ENCODE measurements around the gene CIZ1.

DNA sequence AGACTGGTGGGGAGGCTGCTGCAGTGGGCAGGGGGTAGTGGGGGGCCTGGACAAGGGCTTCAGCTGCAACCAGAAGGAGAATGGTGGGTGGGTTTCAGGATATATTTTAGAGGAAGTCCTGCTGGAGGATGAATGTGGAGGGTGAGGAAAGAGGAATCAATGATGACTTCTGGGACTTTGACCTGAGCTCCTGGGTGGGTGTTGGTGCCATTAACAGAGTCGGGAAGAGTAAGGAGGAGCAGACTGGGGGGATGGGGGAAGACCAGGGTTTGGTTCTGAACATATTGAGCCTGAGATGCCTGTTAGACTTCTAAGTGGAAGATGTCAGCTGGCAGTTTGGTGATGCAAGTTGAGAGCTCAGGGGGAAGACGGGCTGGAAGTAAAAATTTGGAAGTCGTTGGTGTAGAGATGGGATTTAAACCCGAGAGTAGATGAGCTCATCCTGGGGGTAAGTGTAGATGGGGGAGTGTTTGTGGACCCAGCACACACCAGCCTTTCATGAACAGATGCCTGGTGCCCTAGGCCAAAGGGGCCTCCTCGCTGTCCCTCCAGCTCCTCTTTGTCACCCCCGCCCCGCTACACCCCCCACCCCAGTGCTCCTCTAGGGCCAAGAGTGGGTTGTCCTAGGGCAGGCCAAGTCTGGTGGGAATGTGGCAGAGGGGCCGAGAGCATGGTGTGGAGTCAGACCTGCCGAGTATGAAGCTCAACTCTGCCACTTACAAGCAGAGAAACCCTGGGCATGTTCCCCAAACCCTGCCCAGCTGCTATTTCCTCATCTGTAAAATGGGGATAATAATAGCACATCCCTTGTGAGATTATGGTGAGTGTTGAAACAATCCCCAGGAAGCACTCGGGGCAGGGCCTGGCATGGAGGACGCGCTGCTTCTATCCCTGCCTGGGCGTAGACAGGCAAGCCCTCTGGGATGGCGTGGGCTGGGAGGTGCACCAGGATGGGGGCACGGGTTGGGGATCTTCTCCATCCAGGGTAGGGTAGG is 15.8 kb upstream of the CIZ1 start:
- TF ChIP-seq, protein P1, sequence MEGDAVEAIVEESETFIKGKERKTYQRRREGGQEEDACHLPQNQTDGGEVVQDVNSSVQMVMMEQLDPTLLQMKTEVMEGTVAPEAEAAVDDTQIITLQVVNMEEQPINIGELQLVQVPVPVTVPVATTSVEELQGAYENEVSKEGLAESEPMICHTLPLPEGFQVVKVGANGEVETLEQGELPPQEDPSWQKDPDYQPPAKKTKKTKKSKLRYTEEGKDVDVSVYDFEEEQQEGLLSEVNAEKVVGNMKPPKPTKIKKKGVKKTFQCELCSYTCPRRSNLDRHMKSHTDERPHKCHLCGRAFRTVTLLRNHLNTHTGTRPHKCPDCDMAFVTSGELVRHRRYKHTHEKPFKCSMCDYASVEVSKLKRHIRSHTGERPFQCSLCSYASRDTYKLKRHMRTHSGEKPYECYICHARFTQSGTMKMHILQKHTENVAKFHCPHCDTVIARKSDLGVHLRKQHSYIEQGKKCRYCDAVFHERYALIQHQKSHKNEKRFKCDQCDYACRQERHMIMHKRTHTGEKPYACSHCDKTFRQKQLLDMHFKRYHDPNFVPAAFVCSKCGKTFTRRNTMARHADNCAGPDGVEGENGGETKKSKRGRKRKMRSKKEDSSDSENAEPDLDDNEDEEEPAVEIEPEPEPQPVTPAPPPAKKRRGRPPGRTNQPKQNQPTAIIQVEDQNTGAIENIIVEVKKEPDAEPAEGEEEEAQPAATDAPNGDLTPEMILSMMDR (IDR thresholded peaks at IDR 0.05; ENCODE audit: low read depth, low read length, poor library complexity, severe bottlenecking) = no peak
- no peak for TF ChIP-seq EZH2phosphoT487 (IDR thresholded peaks at IDR 0.05; ENCODE audit: borderline replicate concordance, low read length)

All from DOHH2 (cell line).